ENCODE data around the gene IPPK.
"Not testable (repeated sequence)": the region's sequence is repeated elsewhere in the genome, so short reads cannot be mapped to it uniquely, and the experiment has no call there.

Gene IPPK

GRCh38 chr9:92595930-92596329 lies 74.0 kb downstream of the IPPK start:
- DNase-seq (ENCODE audit: low spot score): no peak

DNA sequence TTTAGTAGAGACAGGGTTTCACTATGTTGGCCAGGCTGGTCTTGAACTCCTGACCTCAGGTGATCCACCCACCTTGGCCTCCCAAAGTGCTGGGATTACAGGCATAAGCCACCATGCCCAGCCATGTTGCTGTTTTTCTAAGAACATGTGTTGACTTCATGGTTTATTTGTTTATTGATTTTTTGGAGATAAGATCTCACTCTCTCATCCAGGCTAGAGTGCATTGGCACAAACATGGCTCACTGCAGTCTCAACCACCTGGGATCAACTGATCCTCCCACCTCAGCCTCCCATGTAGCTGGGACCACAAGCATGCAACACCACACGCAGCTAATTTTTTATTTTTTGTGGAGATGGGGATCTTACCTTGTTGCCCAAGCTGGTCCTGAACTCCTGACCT lies 74.9 kb downstream of the IPPK start:
- not testable (repeated sequence) for DNase-seq (ENCODE audit: low spot score)

DNA sequence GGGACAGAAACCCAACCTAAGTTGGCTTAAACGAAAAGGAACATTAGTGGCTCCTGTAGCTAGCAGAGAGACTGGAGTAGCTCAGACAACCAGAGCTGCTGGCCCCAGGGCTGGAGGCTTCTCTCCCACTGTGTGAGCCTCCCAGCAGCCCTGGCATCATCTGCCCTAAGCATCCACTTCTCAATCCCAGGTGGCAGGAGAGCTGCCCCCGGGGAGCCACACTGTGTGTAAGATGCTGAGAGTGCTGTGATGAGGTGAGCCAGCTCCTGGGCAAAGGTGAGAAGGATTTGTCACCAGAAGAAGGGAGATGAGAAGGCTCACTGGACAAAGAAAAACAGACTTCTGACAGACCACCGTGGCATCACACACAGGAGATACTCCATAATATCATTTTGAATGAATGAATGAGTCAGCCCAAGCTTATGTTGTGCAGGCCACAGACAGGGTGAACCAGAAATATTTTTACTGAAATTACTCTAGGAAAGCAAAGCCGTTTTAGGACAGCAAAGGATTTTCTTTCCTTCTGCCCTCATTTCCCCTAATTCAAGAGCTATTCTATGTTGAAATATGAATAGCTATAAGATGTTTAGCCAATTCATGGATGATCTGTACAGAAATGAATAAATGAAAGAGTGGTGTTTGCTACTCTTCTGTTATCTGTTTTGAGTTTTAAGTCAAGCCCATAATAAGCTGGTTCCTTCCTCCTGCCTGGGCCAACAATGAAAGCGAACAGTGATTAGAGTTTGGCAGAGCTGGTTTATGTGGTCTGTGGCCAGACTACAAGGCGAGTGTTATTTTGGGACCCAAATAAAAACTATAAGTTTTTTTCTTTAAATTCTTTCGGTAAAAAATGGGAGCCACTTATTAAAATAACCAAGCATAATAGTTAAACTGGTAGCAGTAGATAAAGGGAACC lies 76.7 kb downstream of the IPPK start:
- no peak for DNase-seq (ENCODE audit: low spot score)

GRCh38 chr9:92592537-92592936 lies 77.4 kb downstream of the IPPK start:
- DNase-seq (ENCODE audit: low spot score): no peak

DNA sequence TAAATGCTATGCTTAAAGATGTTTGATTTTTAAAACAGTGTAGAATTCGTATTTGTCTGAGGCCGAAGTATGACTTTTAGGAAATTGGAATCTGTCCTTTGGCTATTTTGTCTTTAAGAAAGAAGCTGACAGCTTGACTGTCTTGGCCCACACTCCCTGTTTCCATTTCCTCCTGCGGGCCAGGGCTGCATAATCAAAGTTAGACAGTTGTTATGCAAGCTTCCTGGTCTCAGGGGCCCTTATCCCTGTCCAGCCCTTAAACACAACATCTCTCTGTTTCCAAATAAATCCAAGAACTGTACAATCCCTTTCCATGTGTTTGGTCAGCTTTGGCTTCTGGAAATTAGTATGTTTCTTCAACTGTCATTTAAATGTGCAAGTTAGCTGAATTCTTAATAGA lies 79.6 kb downstream of the IPPK start:
- DNase-seq (ENCODE audit: low spot score): peak; percentile 80

GRCh38 chr9:92589923-92590322 lies 80.0 kb downstream of the IPPK start:
- no peak for DNase-seq (ENCODE audit: low spot score)

- DNase-seq (ENCODE audit: low spot score): no peak
These were observed 93.8 kb downstream of the IPPK start for GRCh38 chr9:92576175-92576574.

DNA sequence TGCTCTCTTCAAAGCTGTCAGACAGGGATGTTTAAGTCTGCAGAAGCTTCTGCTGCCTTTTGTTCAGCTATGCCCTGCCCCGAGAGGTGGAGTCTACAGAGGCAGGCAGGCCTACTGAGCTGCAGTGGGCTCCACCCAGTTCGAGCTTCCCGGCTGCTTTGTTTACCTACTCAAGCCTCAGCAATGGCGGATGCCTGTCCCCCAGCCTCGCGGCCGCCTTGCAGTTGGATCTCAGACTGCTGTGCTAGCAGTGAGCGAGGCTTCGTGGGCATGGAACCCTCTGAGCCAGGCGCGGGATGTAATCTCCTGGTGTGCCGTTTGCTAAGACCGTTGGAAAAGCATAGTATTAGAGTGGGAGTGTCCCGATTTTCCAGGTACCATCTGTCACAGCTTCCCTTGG lies 96.3 kb downstream of the IPPK start:
- DNase-seq (ENCODE audit: low spot score): not testable (repeated sequence)

DNA sequence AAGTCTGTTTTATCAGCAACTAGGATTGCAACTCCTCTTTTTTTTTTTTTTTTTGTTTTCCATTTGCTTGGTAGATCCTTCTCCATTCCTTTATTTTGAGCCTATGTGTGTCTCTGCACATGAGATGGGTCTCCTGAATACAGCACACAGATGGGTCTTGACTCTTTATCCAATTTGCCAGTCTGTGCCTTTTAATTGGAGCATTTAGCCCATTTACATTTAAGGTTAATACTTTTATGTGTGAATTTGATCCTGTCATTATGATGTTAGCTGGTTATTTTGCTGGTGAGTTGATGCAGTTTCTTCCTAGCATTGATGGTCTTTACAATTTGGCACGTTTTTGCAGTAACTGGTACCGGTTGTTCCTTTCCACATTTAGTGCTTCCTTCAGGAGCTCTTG lies 98.1 kb downstream of the IPPK start:
- not testable (repeated sequence) for DNase-seq (ENCODE audit: low spot score)

- no peak for DNase-seq (ENCODE audit: low spot score)
These were observed 104.9 kb downstream of the IPPK start for GRCh38 chr9:92564982-92565381.

- DNase-seq (ENCODE audit: low spot score): no peak
These were observed 105.4 kb downstream of the IPPK start for GRCh38 chr9:92564504-92564903.
